Breast epithelium (tissue), 3 donors: ENCODE results near the gene ANKDD1B.

ENCODE experiments used
- POLR2A ChIP-seq: fragments of 450-650 bp; IDR thresholded peaks from one replicate; pipeline ENCODE4 v1.6.1; 2016; ENCODE audit warnings: antibody characterized with exemption, mild to moderate bottlenecking, moderate library complexity
- TF ChIP-seq, protein P1 (sequence below), 3 donors: fragments of 450-650 bp; IDR thresholded peaks; one replicate each; pipeline ENCODE4 v1.5.1; 2016 to 2017; ENCODE audit warnings: antibody characterized with exemption in 3 of 3, mild to moderate bottlenecking in 3 of 3, moderate library complexity in 3 of 3

DNA sequence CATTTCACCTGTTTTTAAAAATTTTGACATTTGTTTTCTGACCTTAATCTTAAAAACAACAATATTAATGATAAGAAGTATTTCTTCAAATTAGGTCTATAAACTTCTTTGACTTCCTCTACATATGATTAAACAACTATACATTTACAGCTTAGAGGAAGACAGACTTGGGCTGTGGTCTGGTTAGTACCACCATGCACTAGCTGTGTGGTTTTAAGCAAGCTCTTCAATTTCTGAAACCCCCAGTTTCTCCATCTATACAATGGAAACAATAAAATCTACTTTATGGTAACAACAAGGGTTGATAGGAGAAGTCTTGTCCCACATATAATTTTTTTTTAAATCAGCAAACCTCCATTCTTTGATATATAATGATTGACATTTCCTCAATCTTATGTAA is 15.7 kb downstream of the ANKDD1B start:
- TF ChIP-seq POLR2A, result no peak
- TF ChIP-seq, protein P1, sequence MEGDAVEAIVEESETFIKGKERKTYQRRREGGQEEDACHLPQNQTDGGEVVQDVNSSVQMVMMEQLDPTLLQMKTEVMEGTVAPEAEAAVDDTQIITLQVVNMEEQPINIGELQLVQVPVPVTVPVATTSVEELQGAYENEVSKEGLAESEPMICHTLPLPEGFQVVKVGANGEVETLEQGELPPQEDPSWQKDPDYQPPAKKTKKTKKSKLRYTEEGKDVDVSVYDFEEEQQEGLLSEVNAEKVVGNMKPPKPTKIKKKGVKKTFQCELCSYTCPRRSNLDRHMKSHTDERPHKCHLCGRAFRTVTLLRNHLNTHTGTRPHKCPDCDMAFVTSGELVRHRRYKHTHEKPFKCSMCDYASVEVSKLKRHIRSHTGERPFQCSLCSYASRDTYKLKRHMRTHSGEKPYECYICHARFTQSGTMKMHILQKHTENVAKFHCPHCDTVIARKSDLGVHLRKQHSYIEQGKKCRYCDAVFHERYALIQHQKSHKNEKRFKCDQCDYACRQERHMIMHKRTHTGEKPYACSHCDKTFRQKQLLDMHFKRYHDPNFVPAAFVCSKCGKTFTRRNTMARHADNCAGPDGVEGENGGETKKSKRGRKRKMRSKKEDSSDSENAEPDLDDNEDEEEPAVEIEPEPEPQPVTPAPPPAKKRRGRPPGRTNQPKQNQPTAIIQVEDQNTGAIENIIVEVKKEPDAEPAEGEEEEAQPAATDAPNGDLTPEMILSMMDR (IDR thresholded peaks at IDR 0.05), result no peak
